Keratinocyte (primary cell): ENCODE measurements around the gene TTC39C. TPM values are rescaled to one million over a fixed set of nuclear protein-coding genes. Genes with fewer than 3 reads are reported as not detected.
A peak's percentile ranks its signal among the peaks of the same experiment; 100 is the strongest.

Experiments used
- DNase-seq: peaks from one replicate; pipeline ENCODE4 v3.0.0-alpha.2; 2011; ENCODE audit warnings: low read depth, missing footprints, low spot score
- FAIRE-seq: peaks from 2 replicates; lab custom pipeline; 2011; peaks lifted over from hg19 to GRCh38; lab: Jason Lieb, UNC
- H2AFZ ChIP-seq: 2 replicates; pipeline ENCODE4 v1.6.0; 2012; ENCODE audit warnings: low read length, control low read depth, inconsistent platforms; ENCODE audit not compliant: control insufficient read depth
- H3K27ac ChIP-seq: 2 replicates; pipeline ENCODE4 v1.5.1; 2011; ENCODE audit warnings: low read length; ENCODE audit not compliant: control insufficient read depth, insufficient read depth
- H3K27me3 ChIP-seq: 3 replicates; pipeline ENCODE4 v1.6.0; 2011; ENCODE audit warnings: low read length; ENCODE audit not compliant: control insufficient read depth, insufficient read depth; ENCODE audit errors: extremely low read depth
- H3K36me3 ChIP-seq, 2 experiments: 2 replicates in 1 of 2; 3 replicates in 1 of 2; pipeline ENCODE4 v1.5.1; 2011; ENCODE audit warnings: low read length in 2 of 2, mild to moderate bottlenecking in 1 of 2; ENCODE audit not compliant: control insufficient read depth in 2 of 2, insufficient read depth in 2 of 2; ENCODE audit errors: extremely low read depth in 1 of 2
- H3K4me1 ChIP-seq: 3 replicates; pipeline ENCODE4 v1.5.1; 2011; ENCODE audit warnings: low read length; ENCODE audit not compliant: control insufficient read depth, insufficient read depth; ENCODE audit errors: extremely low read depth
- H3K4me2 ChIP-seq: 3 replicates; pipeline ENCODE4 v1.6.0; 2011; ENCODE audit warnings: low read depth, low read length; ENCODE audit not compliant: control insufficient read depth, insufficient read depth; ENCODE audit errors: extremely low read depth
- H3K4me3 ChIP-seq, 3 experiments: fragments of 200-600 bp in 1 of 3; sonication (generic) in 1 of 3; 2 replicates in 2 of 3; 3 replicates in 1 of 3; pipeline ENCODE4 v1.5.1; 2011 to 2016; ENCODE audit warnings: low read length in 3 of 3, mild to moderate bottlenecking in 3 of 3, control low read depth in 2 of 3, inconsistent platforms in 1 of 3, low read depth in 1 of 3, mixed read lengths in 1 of 3, mixed run types in 1 of 3, moderate library complexity in 1 of 3; ENCODE audit not compliant: control insufficient read depth in 2 of 3, insufficient read depth in 2 of 3; ENCODE audit errors: extremely low read depth in 1 of 3
- H3K79me2 ChIP-seq: 2 replicates; pipeline ENCODE4 v1.6.0; 2012; ENCODE audit warnings: low read length; ENCODE audit not compliant: control insufficient read depth, insufficient read depth
- H3K9ac ChIP-seq: 3 replicates; pipeline ENCODE4 v1.6.0; 2011; ENCODE audit warnings: low read length; ENCODE audit not compliant: control insufficient read depth, insufficient read depth; ENCODE audit errors: extremely low read depth
- H3K9me1 ChIP-seq: 3 replicates; pipeline ENCODE4 v1.6.0; 2011; ENCODE audit warnings: low read length; ENCODE audit not compliant: control insufficient read depth, insufficient read depth; ENCODE audit errors: extremely low read depth
- H3K9me3 ChIP-seq: 2 replicates; pipeline ENCODE4 v1.5.1; 2012; ENCODE audit warnings: low read depth, low read length; ENCODE audit not compliant: control insufficient read depth
- H4K20me1 ChIP-seq: 3 replicates; pipeline ENCODE4 v1.6.0; 2011; ENCODE audit warnings: low read length; ENCODE audit not compliant: control insufficient read depth, insufficient read depth; ENCODE audit errors: extremely low read depth
- CTCF ChIP-seq, 3 experiments: IDR thresholded peaks in 1 of 3; conservative IDR thresholded peaks in 1 of 3; optimal IDR thresholded peaks in 1 of 3; 2 replicates in 2 of 3; 3 replicates in 1 of 3; pipeline versions ENCODE3 to v1.5.1; 2011; ENCODE audit warnings: low read length in 3 of 3, mild to moderate bottlenecking in 3 of 3, moderate library complexity in 2 of 3, control low read depth in 1 of 3, inconsistent platforms in 1 of 3; ENCODE audit not compliant: insufficient read depth in 2 of 3; ENCODE audit errors: extremely low read depth in 1 of 3
- EZH2 ChIP-seq: IDR thresholded peaks from one replicate; pipeline ENCODE4 v1.6.1; 2012; ENCODE audit warnings: inconsistent platforms, mild to moderate bottlenecking, low read length, moderate library complexity
- dilution Hi-C: fragments of 300-500 bp; cut with MboI; formaldehyde crosslinking; loops from one replicate; pipeline ENCODE4 v1.7.0; 2020; ENCODE audit warnings: low sequenced_read_pairs; ENCODE audit not compliant: extremely low pct_ligation_motif_present
- polyA plus RNA-seq, 5 experiments: library from polyadenylated mRNA; depleted of rRNA in 3 of 5; stranded (reverse) in 3 of 5; stranded (forward) in 1 of 5; unstranded in 1 of 5; fragments of >200 nt; gene quantifications; 1 replicate in 1 of 5; 2 replicates in 3 of 5; 3 replicates in 1 of 5; pipeline versions ENCODE4 v1.2.1 to v1.2.3, GENCODE V29; 2011 to 2012; ENCODE audit warnings: missing spikeins in 2 of 5, low read depth in 1 of 5, low replicate concordance in 1 of 5

Gene TTC39C
- polyA plus RNA-seq, 1 donor (not counting 4 experiments of a cell fraction or from before 2014, with no cell fraction given) = 26.8 TPM

- no peak for FAIRE-seq
- H3K4me1 ChIP-seq = peaks cover 11% of the 10 kb centered on the region
- DNase-seq = no peak
- H3K27ac ChIP-seq = peak overlapping the region; percentile 76
- H2AFZ ChIP-seq = peak overlapping the region; percentile 60
- H3K9ac ChIP-seq = peak overlapping the region; percentile 82
- peak overlapping the region; percentile 62 to 88 (median 65) for H3K4me3 ChIP-seq
- H3K9me3 ChIP-seq = no peaks in the 10 kb centered on the region
- H3K27me3 ChIP-seq = no peaks in the 10 kb centered on the region
- dilution Hi-C loops = no loop called here
- peaks cover 2 to 8% of the 10 kb centered on the region in 2 experiments for H3K36me3 ChIP-seq
- H3K9me1 ChIP-seq = no peaks in the 10 kb centered on the region
- H4K20me1 ChIP-seq = no peaks in the 10 kb centered on the region
- TF ChIP-seq EZH2 (no peak), CTCF (optimal IDR thresholded peaks at IDR 0.05 in 1 of 3, IDR thresholded peaks at IDR 0.05 in 1 of 3, conservative IDR thresholded peaks at IDR 0.05 in 1 of 3; ENCODE audit: extremely low read depth in 1 of 3, insufficient read depth in 2 of 3, low read length in 3 of 3) (no peak)
- H3K4me2 ChIP-seq = peak overlapping the region; percentile 77
- peaks cover 39% of the 10 kb centered on the region for H3K79me2 ChIP-seq
Observed at GRCh38 chr18:24014986-24015638, 558 bp downstream of the TTC39C start.

- FAIRE-seq = peak; percentile 81
Observed at GRCh38 chr18:24015639-24016631, 1.4 kb downstream of the TTC39C start.

More at GRCh38 chr18:24015639-24016631, 1.4 kb downstream of the TTC39C start:
- H3K4me1 ChIP-seq = peaks cover 11% of the 10 kb centered on the region
- dilution Hi-C loops = no loop called here
- peak overlapping the region; percentile 77 for H3K4me2 ChIP-seq
- H3K4me3 ChIP-seq = peak overlapping the region; percentile 62 to 88 (median 65)
- H4K20me1 ChIP-seq = no peaks in the 10 kb centered on the region
- no peaks in the 10 kb centered on the region for H3K27me3 ChIP-seq
- no peaks in the 10 kb centered on the region for H3K9me3 ChIP-seq
- peak overlapping the region; percentile 62 for H2AFZ ChIP-seq
- peak overlapping the region; percentile 76 for H3K27ac ChIP-seq
- H3K9me1 ChIP-seq = no peaks in the 10 kb centered on the region
- no peak for DNase-seq
- peak in 1 of 3 experiments; percentile 0 for TF ChIP-seq CTCF (optimal IDR thresholded peaks at IDR 0.05 in 1 of 3, IDR thresholded peaks at IDR 0.05 in 1 of 3, conservative IDR thresholded peaks at IDR 0.05 in 1 of 3; ENCODE audit: extremely low read depth in 1 of 3, insufficient read depth in 2 of 3, low read length in 3 of 3)
- TF ChIP-seq EZH2 = no peak
- H3K9ac ChIP-seq = peak overlapping the region; percentile 82
- peaks cover 2 to 8% of the 10 kb centered on the region in 2 experiments for H3K36me3 ChIP-seq
- H3K79me2 ChIP-seq = peaks cover 46% of the 10 kb centered on the region
